Keratinocyte (primary cell): ENCODE results near the gene SMAD7.

Source experiments
- CTCF ChIP-seq, 3 experiments: IDR thresholded peaks in 1 of 3; conservative IDR thresholded peaks in 1 of 3; optimal IDR thresholded peaks in 1 of 3; 2 replicates in 2 of 3; 3 replicates in 1 of 3; pipeline versions ENCODE3 to v1.5.1; 2011; ENCODE audit warnings: low read length in 3 of 3, mild to moderate bottlenecking in 3 of 3, moderate library complexity in 2 of 3, control low read depth in 1 of 3, inconsistent platforms in 1 of 3; ENCODE audit not compliant: insufficient read depth in 2 of 3; ENCODE audit errors: extremely low read depth in 1 of 3
- EZH2 ChIP-seq: IDR thresholded peaks from one replicate; pipeline ENCODE4 v1.6.1; 2012; ENCODE audit warnings: inconsistent platforms, mild to moderate bottlenecking, low read length, moderate library complexity

DNA sequence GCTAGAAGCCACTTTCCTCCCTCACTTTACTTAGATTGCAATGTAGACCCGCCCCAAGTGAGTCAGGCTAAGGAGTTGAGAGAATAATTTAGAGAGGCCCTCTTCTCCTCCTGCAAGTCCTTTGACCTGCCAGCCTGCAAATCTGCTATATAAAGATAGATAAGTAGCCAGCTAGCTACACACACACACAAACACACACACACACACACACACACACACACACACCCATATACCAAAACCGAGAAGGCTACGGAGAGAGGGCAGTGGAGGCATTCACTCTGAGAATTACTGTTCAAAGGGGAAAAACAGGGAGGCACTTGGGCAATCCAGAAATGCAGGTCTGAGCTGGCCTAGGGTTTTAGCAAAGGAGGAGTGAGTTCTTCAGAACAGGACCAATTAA lies 23.0 kb upstream of the SMAD7 start:
- TF ChIP-seq CTCF (optimal IDR thresholded peaks at IDR 0.05 in 1 of 3, IDR thresholded peaks at IDR 0.05 in 1 of 3, conservative IDR thresholded peaks at IDR 0.05 in 1 of 3; ENCODE audit: extremely low read depth in 1 of 3, insufficient read depth in 2 of 3, low read length in 3 of 3): no peak
- no peak for TF ChIP-seq EZH2
